GM19240 (cell line): ENCODE results near the gene PLPP4.
"Not testable (repeated sequence)": the region's sequence is repeated elsewhere in the genome, so short reads cannot be mapped to it uniquely, and the experiment has no call there.

ENCODE experiments used
- DNase-seq: peaks from one replicate; pipeline ENCODE4 v3.0.0; 2011; ENCODE audit warnings: low spot score; ENCODE audit not compliant: insufficient read length

Gene PLPP4

GRCh38 chr10:120486671-120487205, 29.7 kb downstream of the PLPP4 start:
- DNase-seq = no peak

GRCh38 chr10:120490288-120490687, 33.3 kb downstream of the PLPP4 start:
- no peak for DNase-seq

GRCh38 chr10:120492346-120492745, 35.3 kb downstream of the PLPP4 start:
- DNase-seq = no peak

GRCh38 chr10:120493411-120494312, 36.6 kb downstream of the PLPP4 start:
- no peak for DNase-seq

- DNase-seq = no peak
These were observed 37.3 kb downstream of the PLPP4 start for GRCh38 chr10:120494313-120494710.

- DNase-seq = no peak
These were observed 38.4 kb downstream of the PLPP4 start for GRCh38 chr10:120495226-120496009.

- DNase-seq = no peak
These were observed 42.9 kb downstream of the PLPP4 start for GRCh38 chr10:120499883-120500282.

GRCh38 chr10:120503689-120504088, 46.7 kb downstream of the PLPP4 start:
- DNase-seq = no peak

- not testable (repeated sequence) for DNase-seq
These were observed 47.2 kb downstream of the PLPP4 start for GRCh38 chr10:120504227-120504626.

- no peak for DNase-seq
These were observed 48.0 kb downstream of the PLPP4 start for GRCh38 chr10:120505056-120505455.

GRCh38 chr10:120505866-120506265, 48.8 kb downstream of the PLPP4 start:
- DNase-seq = no peak

GRCh38 chr10:120506674-120507073, 49.6 kb downstream of the PLPP4 start:
- no peak for DNase-seq

- DNase-seq = no peak
These were observed 50.1 kb downstream of the PLPP4 start for GRCh38 chr10:120507175-120507574.

- DNase-seq = no peak
These were observed 50.6 kb downstream of the PLPP4 start for GRCh38 chr10:120507651-120508050.

- DNase-seq = no peak
These were observed 51.4 kb downstream of the PLPP4 start for GRCh38 chr10:120508393-120508792.

- no peak for DNase-seq
These were observed 51.9 kb downstream of the PLPP4 start for GRCh38 chr10:120508966-120509365.

- DNase-seq = no peak
These were observed 54.1 kb downstream of the PLPP4 start for GRCh38 chr10:120511165-120511564.

- no peak for DNase-seq
These were observed 56.3 kb downstream of the PLPP4 start for GRCh38 chr10:120513307-120513796.

- no peak for DNase-seq
These were observed 57.1 kb downstream of the PLPP4 start for GRCh38 chr10:120514035-120514620.

GRCh38 chr10:120514959-120515358, 57.9 kb downstream of the PLPP4 start:
- DNase-seq = no peak

GRCh38 chr10:120515741-120516140, 58.7 kb downstream of the PLPP4 start:
- no peak for DNase-seq

- DNase-seq = no peak
These were observed 59.4 kb downstream of the PLPP4 start for GRCh38 chr10:120516426-120516825.
